Fibroblast of skin of left biceps (primary cell): ENCODE measurements around the gene RNASE8.
"Not testable (repeated sequence)": the region's sequence is repeated elsewhere in the genome, so short reads cannot be mapped to it uniquely, and the experiment has no call there.

ENCODE experiments used
- DNase-seq, 2 experiments: peaks; one replicate each; pipeline ENCODE4 v3.0.0-alpha.2; 2013; ENCODE audit warnings: low read depth in 2 of 2

Gene RNASE8

DNA sequence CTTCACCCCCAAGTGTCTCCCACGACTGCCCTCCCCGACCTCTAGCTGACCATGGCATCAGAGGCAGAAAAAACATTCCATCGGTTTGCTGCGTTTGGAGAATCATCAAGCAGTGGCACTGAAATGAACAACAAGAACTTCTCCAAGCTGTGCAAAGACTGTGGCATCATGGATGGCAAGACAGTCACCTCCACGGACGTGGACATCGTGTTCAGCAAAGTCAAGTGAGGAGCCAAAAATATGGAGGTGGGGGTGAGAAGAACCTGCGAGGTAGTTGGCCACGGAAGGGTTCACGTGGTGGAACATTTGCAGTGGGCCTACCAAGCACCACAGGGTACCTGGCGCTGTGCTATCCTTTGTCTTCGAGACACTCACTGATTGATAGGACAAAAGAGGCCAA is 27.1 kb upstream of the RNASE8 start:
- no peak for DNase-seq

DNA sequence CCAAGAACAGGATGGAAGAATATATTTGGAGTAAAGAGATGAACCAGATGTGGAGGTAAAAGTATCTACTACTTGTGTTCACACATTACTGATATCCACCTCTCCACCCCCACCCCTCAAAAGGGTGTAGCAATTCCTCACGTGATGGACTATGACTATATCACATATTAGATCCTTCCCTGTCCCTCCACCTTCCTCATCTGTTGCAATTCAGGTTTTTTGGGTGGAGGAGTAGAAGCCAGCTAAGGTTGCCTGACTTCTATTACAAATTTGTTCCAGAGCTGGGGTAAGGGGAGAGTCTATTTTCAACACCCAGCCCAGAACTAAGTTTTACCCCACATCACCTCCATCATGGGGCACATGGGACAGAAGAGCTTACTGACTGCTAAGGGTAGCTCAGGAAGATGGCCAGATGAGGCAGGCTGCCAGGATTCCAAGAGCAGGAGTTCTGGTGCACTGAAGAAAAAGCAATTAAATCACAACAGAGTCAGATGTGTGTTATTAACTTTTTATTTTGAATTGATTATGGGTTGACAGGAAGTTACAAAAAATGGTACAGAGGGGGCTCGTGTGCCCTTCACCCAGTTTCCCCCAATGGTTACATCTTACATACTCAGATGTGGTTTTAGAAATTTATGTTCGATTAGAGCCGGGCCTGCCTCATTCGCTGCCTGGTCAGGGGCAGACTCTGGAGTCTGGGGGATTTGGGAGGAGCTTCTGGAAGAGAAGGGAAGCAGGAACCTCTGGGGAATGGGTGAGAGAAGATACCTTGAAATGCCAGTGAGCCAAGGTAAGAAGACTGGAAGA is 25.1 kb upstream of the RNASE8 start:
- no peak for DNase-seq

DNA sequence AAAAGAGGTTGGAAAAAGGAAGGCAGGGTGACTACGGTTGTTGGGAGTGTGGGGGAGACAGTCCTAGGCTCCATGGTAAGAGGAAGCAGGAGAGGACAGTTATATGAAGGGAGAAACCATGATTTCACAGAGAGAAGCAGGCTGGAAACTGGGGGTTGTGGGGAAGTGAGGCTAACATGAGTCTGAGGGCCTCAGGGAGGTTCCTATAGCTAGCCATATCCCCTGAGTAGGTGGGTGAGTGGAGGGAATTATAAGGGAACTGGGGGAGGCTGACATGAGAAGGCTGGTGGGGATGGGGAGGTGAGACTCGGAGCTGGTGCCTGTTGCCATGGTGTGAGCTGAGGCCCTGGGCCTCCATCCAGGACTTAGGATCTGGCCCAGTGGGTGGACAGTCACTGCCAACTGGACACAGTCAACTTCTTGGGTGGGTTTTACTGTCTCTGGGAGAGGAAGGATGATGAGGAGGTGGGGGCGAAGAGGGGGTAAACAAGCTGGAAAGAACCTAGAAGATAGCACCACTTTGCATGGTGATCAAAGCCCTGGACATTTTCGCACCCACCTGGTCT is 24.4 kb upstream of the RNASE8 start:
- no peak for DNase-seq

DNA sequence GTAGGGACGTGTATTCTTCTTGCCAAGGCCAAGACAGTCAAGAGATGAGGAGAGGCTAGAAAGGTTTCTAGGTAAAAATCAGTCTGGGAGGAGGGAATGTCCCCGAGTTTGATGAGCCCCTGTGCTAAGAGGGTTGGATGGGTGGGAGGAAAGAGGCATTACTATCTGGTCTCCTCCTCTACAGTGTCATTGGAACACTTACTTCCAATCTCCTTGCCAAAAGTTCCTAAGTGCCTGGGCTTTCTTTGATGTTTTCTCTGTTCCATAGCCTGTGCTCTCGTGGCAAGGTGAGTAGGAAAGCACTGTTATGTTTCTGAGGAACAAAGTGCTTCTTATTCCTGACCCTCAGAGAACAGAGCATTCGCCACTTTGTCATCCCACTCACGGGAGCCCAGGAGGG is 22.9 kb upstream of the RNASE8 start, which contains the start of gene RNASE13:
Gene RNASE13, minus strand, starts transcription at position 101 of the 400 bp plus-strand sequence. CDS start 519 bp downstream, outside the sequence.
- no peak for DNase-seq

DNA sequence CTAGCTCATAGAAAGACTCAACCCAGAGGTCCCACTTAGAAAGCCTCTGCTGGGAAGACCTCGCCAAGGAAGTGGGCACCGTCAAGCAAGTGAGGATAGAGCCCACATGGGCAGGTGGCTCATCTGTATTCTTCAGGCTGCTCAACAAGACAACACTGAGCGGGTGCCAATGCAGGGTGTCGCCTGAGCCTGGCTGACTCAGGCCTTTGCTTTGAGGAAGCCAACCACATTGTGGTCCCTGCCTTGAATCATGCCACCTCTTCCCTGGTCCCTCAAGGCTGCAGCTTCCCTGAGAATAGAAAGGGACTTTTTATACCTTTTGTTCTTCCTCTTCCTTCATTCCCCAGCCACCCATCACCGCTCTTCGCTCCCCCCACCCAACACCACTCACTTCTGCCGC is 20.9 kb upstream of the RNASE8 start:
- no peak for DNase-seq

DNA sequence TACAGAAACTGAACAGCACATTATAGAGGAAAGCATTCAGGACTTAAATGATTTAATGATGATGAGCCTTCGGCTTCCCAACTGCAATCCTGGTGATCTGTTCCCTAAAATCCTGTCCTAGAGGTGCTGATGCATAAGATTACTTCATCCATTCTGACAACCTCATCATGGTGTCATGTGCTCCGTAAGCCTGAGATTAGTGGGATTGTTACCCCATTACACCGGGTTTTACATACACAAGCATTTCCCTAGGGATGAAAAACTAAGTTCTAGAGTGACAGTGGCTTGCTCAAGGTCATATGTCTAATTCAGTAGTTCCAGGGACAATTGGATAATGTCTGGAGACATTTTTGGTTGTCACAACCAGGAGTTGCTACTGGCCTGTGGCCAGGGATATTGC is 20.5 kb upstream of the RNASE8 start:
- no peak for DNase-seq

DNA sequence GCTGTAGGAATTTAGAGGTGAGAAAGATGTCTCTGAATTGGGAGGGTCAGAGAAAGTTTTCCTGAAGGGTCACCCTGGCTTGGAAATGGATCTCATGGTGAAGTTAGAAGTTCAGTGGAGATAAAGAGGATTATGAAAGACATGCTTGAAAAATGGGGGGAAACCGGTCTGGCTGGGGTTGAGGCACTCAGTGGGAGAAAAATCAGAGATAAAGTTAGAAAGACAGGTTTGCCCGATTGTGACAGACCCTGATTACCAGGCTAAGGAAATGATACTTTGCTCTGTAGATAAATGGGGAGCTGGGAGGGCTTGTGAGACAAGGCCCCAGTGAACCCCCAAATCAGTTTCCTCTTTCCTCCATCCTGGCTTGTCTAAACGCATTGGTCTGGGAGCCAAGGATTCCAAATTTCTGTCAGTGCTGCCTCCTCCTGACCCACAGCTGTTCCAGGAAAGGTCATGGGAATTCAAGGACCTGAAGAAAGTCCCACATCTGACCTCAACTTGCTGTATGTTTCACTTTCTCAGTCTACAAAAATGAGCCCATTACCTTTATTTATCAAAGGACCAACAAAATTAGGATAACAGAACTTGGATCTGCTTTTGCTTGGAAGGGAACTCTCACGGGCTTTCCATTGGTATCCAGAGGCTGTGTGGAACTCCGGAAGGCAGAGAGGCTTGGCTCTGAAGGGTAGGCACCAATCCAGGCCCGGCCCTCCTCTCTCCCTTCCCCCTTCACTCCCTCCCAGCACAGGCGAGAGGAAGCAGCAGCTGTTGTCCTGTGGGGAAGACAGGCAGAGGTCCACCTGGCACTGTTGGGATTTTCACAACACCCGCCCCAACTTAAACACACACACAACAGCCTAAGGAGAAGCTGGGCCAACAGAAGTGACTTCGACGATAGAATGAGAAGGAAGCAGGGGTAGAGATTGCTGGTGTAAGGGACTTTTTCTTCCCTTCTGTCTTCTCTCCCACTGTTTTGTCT is 18.9 kb upstream of the RNASE8 start:
- no peak for DNase-seq

DNA sequence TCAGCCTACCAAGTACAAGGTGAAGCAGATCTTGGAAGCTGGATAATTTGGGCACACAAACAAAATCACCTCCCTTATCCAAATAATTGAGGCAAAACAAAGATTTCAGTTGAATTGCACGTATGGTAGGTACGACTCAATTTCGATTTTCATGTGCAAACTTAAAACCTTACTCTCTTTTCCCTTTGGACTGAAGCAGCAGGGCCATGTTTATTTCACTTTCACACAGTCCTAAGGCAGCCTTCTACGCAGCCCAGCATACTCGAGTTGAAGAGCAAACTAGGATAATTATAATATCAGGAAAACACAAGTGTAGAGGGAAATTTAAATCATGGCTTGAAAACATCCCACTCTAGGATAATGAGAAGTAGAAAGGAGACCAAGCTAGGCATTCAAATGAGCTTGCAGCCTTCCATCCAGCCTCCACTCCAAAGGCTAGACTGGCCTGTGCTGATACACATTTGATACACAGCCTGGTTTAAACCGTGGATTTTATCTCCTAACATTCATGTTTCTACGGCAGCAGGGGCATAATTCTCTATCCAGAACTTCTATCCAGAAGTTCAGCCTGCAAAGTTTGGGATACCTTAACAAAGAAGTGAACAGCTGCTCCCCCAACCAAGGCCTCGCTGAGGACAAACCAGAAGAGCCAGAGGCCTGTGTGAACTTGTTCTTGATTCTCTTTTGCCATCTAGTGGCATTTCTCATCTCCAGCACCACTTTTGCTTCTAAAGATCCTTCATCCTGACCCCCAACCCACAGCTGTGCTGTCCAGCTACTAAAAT is 17.8 kb upstream of the RNASE8 start:
- DNase-seq, result peak in 1 of 2 experiments; percentile 27

DNA sequence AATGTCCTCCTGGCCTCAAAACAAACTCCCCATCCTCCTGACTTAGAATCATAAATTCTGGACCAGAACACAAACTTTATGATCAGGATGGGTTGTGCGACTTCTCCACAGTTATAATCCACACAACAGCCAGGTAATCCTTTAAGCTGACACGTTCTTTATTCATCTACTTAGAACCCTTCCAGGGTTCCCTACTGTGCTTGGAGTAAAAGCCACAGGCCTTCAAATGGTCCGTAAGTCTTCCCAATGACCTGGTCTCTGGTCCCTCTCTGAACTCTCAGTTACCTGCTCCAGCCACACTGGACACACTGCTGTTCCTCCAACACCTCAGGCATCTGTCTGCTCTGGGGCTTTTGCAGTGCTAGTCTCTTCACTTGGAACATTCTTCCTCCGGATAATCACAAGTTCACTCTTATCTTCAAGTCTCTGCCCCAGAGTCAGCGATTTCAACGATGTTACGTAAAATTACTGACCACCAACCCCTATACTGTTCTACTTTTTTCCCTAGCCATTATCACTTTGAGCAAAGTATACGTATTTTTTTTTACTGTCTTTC is 17.2 kb upstream of the RNASE8 start:
- no peak for DNase-seq

DNA sequence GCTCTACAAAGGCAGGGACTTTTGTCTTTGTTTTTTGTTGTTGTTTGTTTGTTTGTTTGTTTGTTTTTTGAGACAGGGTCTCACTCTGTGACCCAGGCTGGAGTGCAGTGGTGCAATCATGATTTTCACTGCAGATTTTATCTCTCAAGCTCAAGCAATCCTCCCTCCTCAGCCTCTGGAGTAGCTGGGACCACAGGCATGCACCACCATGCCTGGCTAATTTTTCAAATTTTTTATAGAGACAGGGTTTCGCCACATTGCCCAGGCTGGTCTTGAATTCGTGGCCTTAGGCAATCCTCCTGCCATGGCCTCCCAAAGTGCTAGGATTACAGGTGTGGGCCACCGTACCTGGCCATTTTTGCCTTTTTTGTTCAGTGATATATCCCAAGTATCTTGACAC is 16.7 kb upstream of the RNASE8 start:
- DNase-seq, result not testable (repeated sequence)

DNA sequence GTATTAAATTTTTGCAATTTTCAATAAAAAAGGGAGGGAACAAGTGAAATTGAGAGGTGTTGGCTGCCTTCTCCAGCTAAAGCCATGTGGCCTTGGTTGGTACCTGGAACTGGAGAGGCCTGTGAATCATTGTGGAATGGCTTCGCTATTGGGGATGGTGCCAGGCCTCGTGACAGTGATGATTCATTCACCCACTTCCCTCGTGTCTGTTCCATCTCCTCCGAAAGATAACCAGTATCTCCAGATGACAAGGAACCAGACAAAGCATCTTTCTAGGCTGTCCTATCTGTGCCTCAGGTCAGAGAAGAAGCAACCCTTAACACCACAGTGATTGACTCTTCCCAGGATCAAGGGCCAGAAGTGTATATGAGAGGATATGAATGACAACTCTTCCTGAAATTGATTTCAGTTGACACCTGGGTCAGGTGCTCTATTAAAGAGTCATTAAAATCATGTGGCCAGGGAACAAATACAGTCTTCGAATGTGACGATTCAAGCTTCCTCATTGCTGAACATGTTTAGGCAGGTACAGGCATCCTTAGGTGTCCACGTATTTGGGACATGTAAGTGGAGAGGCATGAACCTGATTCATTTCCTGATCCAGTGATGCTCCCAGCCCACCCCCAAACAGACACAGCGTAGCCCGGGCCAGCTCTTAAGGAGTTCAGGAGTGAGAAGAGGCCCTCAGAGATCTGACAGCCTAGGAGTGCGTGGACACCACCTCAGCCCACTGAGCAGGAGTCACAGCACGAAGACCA is 15.8 kb upstream of the RNASE8 start, which contains the start of gene RNASE7:
Gene RNASE7, plus strand, starts transcription at position 687 of the 758 bp plus-strand sequence. CDS start 631 bp downstream, outside the sequence.
- no peak for DNase-seq

DNA sequence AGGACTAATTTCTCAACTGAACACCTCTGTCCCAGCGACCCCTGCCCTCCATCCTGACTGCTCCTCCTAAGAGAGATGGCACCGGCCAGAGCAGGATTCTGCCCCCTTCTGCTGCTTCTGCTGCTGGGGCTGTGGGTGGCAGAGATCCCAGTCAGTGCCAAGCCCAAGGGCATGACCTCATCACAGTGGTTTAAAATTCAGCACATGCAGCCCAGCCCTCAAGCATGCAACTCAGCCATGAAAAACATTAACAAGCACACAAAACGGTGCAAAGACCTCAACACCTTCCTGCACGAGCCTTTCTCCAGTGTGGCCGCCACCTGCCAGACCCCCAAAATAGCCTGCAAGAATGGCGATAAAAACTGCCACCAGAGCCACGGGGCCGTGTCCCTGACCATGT is 14.7 kb upstream of the RNASE8 start:
- DNase-seq, result no peak

DNA sequence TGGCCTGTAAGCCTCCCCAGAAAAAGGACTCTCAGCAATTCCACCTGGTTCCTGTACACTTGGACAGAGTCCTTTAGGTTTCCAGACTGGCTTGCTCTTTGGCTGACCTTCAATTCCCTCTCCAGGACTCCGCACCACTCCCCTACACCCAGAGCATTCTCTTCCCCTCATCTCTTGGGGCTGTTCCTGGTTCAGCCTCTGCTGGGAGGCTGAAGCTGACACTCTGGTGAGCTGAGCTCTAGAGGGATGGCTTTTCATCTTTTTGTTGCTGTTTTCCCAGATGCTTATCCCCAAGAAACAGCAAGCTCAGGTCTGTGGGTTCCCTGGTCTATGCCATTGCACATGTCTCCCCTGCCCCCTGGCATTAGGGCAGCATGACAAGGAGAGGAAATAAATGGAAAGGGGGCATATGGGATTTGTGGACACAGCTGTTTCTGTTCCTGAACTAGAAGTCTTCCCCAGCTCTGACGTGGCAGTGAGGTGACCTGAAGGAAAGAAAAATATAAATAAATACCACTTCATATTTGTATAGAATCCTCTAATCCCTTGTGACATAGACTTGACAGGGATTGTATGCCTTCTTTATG is 14.1 kb upstream of the RNASE8 start:
- no peak for DNase-seq

DNA sequence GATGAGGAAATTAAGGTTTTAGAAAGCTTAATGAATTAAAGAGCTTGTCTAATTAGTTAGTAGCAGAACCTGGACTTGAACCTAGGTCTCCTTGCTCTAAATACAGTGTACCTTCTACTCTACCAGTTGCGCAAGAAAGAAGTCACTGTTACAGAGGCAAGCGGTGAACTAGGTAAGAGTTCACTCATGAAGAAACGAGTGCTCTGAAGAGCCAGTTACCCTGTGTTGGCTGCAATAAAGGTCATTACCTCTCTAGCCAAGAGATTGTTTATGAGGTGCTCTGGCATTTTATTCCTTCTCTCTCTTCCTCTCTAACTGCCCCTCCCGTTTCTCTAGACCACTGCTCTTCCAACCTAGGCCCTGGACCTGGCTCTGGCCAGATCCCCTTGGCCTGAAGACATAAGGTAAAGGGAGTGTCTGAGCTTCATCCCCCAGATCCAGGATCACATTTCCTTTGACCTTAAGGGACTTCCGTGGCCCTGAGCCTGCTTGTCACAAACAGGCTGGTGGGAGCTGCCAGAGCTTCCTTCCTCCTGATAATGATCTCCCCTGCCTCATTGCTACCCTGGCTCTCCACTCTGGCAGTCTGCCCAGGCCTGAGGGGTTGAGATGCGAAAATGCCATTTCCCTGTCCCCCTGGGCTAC is 13.5 kb upstream of the RNASE8 start:
- no peak for DNase-seq

DNA sequence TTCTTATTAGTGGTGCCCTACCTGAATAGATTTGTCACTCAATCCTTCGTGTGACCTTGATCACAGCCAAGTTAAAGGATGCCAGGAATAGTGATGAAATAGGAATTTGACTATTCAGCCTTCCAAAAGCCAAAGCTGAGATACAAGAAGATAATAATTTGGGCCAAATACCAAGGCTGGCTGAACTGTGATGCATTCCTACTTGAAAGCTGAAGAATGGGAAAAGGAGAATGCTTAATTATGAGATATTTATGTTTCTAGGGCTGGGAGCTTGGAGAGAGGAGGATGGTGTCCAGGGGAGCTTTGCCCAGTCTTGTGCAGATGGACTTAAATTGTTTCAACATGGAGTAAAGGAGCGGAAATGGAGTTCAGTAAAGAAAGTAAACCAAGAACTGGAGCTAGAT is 10.2 kb upstream of the RNASE8 start:
- no peak for DNase-seq

DNA sequence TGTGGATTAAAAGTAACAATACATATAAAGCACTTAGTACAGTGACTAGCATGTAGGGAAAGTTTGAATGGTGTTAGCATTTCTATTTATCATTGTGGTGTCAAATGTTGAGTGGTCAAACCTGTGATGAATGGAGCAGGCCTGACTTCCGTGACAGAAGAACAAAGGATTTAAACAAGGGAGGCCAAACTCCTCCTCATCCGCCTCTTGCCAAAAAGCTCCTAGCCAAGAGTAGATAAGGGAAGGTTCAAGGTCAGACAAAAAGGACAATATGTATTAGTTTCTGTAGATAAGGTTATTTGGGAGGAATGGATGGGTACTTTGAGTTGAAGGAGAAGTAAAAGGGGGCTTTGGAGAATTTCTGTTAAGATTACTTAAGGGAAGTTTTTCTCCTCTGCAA is 9.0 kb upstream of the RNASE8 start:
- DNase-seq, result no peak

DNA sequence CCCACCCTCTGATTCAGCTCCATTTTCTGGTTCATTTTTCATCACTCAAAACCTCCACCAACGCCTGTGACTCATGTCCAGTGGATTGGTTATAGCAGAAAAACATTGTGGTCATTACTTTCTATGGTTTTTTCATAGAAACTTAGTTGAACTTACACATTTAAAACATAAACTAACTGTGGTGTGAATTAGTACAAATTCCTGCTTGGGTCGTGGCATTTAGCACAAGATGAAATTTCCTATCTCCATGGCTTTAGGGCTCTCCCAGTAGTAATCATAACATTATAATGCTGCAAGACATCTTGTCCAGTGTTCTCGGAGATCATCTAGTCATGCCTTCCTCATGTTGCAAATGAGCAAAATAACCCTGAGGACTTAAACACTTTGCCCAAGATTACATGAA is 8.3 kb upstream of the RNASE8 start:
- no peak for DNase-seq

DNA sequence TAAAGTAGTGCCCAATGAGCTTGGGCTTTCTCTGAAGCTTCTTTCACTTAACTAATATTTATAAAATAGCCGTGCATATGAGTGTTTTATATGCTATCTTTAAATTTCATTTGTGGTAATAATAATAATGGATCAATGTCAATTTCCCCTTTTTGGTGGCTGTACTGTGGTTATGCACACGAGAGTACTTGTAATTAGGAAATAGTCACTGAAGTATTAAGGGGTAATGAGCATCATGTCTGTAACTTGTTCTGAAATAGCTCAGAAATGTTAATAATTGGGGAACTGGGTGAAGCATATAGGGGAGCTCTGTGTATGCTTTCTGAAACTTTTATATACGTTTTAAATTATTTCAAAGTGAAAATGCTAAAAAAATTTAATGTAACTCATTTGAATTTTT is 7.0 kb upstream of the RNASE8 start:
- no peak for DNase-seq
